Skeletal muscle satellite cell (primary cell): ENCODE measurements around the gene CDC42EP1.
A peak's percentile ranks its signal among the peaks of the same experiment; 100 is the strongest.

Experiments
- H3K27me3 ChIP-seq: 2 replicates; pipeline ENCODE4 v1.7.0; 2013; ENCODE audit warnings: low read length; ENCODE audit not compliant: control insufficient read depth, insufficient read depth
- H3K36me3 ChIP-seq: 2 replicates; pipeline ENCODE4 v1.7.0; 2013; ENCODE audit warnings: mild to moderate bottlenecking, control low read depth, low read length; ENCODE audit not compliant: insufficient read depth
- H3K4me1 ChIP-seq: 2 replicates; pipeline ENCODE4 v1.7.0; 2013; ENCODE audit warnings: low read length; ENCODE audit not compliant: control insufficient read depth, insufficient read depth
- H3K4me2 ChIP-seq: 2 replicates; pipeline ENCODE4 v1.7.0; 2013; ENCODE audit warnings: mild to moderate bottlenecking, low read length
- H3K4me3 ChIP-seq: 2 replicates; pipeline ENCODE4 v1.7.0; 2013; ENCODE audit warnings: low read length
- H3K9ac ChIP-seq: 2 replicates; pipeline ENCODE4 v1.7.0; 2013; ENCODE audit warnings: mild to moderate bottlenecking, low read depth, low read length, moderate library complexity
- H3K9me3 ChIP-seq: replicated peaks from 2 replicates; pipeline ENCODE4 v1.7.0; 2013; ENCODE audit warnings: mild to moderate bottlenecking, control low read depth, low read length

CDC42EP1 gene

GRCh38 chr22:37564111-37564711 is 3.9 kb downstream of the CDC42EP1 start:
- H3K4me1 ChIP-seq, result peaks cover 54% of the 10 kb centered on the region
- peak overlapping the region; percentile 24 for H3K9ac ChIP-seq
- no peaks in the 10 kb centered on the region for H3K9me3 ChIP-seq
- H3K36me3 ChIP-seq, result peaks cover 48% of the 10 kb centered on the region
- H3K27me3 ChIP-seq, result no peaks in the 10 kb centered on the region
- peak overlapping the region; percentile 98 for H3K4me2 ChIP-seq
- H3K4me3 ChIP-seq, result peak overlapping the region; percentile 33

GRCh38 chr22:37565830-37566229 is 5.5 kb downstream of the CDC42EP1 start:
- no peak overlapping the region for H3K9ac ChIP-seq

GRCh38 chr22:37566329-37566837 is 6.1 kb downstream of the CDC42EP1 start:
- Histone ChIP-seq H3K4me3 (no peak overlapping the region), H3K36me3 (peaks cover 63% of the 10 kb centered on the region), H3K9me3 (no peaks in the 10 kb centered on the region), H3K27me3 (no peaks in the 10 kb centered on the region), H3K4me2 (no peak overlapping the region), H3K4me1 (peaks cover 45% of the 10 kb centered on the region), H3K9ac (no peak overlapping the region)

More at GRCh38 chr22:37565830-37566229, 5.5 kb downstream of the CDC42EP1 start:
- H3K4me2 ChIP-seq, result no peak overlapping the region
- no peaks in the 10 kb centered on the region for H3K27me3 ChIP-seq
- no peak overlapping the region for H3K4me3 ChIP-seq
- peaks cover 45% of the 10 kb centered on the region for H3K4me1 ChIP-seq
- no peaks in the 10 kb centered on the region for H3K9me3 ChIP-seq
- H3K36me3 ChIP-seq, result peaks cover 63% of the 10 kb centered on the region

- Histone ChIP-seq H3K4me2 (no peak overlapping the region), H3K27me3 (no peaks in the 10 kb centered on the region), H3K9me3 (no peaks in the 10 kb centered on the region), H3K4me1 (peaks cover 41% of the 10 kb centered on the region), H3K4me3 (no peak overlapping the region), H3K9ac (no peak overlapping the region), H3K36me3 (peaks cover 59% of the 10 kb centered on the region)
These were observed 6.9 kb downstream of the CDC42EP1 start for GRCh38 chr22:37566903-37567798.

- H3K4me1 ChIP-seq, result peaks cover 33% of the 10 kb centered on the region
- no peaks in the 10 kb centered on the region for H3K27me3 ChIP-seq
- H3K36me3 ChIP-seq, result peaks cover 57% of the 10 kb centered on the region
- no peak overlapping the region for H3K9ac ChIP-seq
- H3K9me3 ChIP-seq, result no peaks in the 10 kb centered on the region
- no peak overlapping the region for H3K4me3 ChIP-seq
- no peak overlapping the region for H3K4me2 ChIP-seq
These were observed 7.7 kb downstream of the CDC42EP1 start for GRCh38 chr22:37568012-37568411.

GRCh38 chr22:37568448-37569008 is 8.2 kb downstream of the CDC42EP1 start:
- H3K9ac ChIP-seq, result no peak overlapping the region
- peaks cover 57% of the 10 kb centered on the region for H3K36me3 ChIP-seq
- H3K9me3 ChIP-seq, result no peaks in the 10 kb centered on the region
- peaks cover 29% of the 10 kb centered on the region for H3K4me1 ChIP-seq
- H3K4me3 ChIP-seq, result no peak overlapping the region
- H3K4me2 ChIP-seq, result no peak overlapping the region
- H3K27me3 ChIP-seq, result no peaks in the 10 kb centered on the region

- Histone ChIP-seq H3K4me3 (no peak overlapping the region), H3K9me3 (no peaks in the 10 kb centered on the region), H3K9ac (no peak overlapping the region), H3K4me2 (no peak overlapping the region), H3K27me3 (no peaks in the 10 kb centered on the region), H3K4me1 (peaks cover 22% of the 10 kb centered on the region), H3K36me3 (peaks cover 51% of the 10 kb centered on the region)
These were observed 9.0 kb downstream of the CDC42EP1 start for GRCh38 chr22:37569009-37569920.

GRCh38 chr22:37569921-37570660 is 9.8 kb downstream of the CDC42EP1 start:
- Histone ChIP-seq H3K9me3 (no peaks in the 10 kb centered on the region), H3K27me3 (no peaks in the 10 kb centered on the region), H3K4me2 (no peak overlapping the region), H3K36me3 (peaks cover 51% of the 10 kb centered on the region), H3K9ac (no peak overlapping the region), H3K4me3 (no peak overlapping the region), H3K4me1 (peaks cover 22% of the 10 kb centered on the region)

- no peak overlapping the region for H3K4me3 ChIP-seq
These were observed 10.3 kb downstream of the CDC42EP1 start for GRCh38 chr22:37570661-37570976.

GRCh38 chr22:37571258-37571991 is 11.1 kb downstream of the CDC42EP1 start:
- Histone ChIP-seq H3K4me1 (peaks cover 11% of the 10 kb centered on the region), H3K27me3 (no peaks in the 10 kb centered on the region), H3K36me3 (peaks cover 42% of the 10 kb centered on the region), H3K4me2 (no peak overlapping the region), H3K9me3 (no peaks in the 10 kb centered on the region), H3K4me3 (no peak overlapping the region), H3K9ac (no peak overlapping the region)

More at GRCh38 chr22:37570661-37570976, 10.3 kb downstream of the CDC42EP1 start:
- Histone ChIP-seq H3K4me2 (no peak overlapping the region), H3K9me3 (no peaks in the 10 kb centered on the region), H3K4me1 (peaks cover 19% of the 10 kb centered on the region), H3K9ac (no peak overlapping the region), H3K36me3 (peaks cover 50% of the 10 kb centered on the region), H3K27me3 (no peaks in the 10 kb centered on the region)
